SK-N-SH treated with all-trans-retinoic acid at 6 μM for 48 hours (cell line): ENCODE results near the gene ARID1B.

Source experiments
- ATAC-seq: fragments of 200-7000 bp; cut with Tn5 transposase; 3 replicates; pipeline ENCODE4 v1.9.1; 2020; ENCODE audit warnings: mild to moderate bottlenecking, moderate library complexity
- ARNTL ChIP-seq: fragments of 450-650 bp; formaldehyde crosslinking; IDR thresholded peaks from 2 replicates; pipeline ENCODE4 v1.5.0; 2020; ENCODE audit warnings: low read depth, mild to moderate bottlenecking, moderate library complexity, borderline replicate concordance
- BACH2 ChIP-seq: fragments of 250-450 bp; sonication (Bioruptor Pico); IDR thresholded peaks from 2 replicates; pipeline ENCODE4 v1.9.0; 2021; ENCODE audit warnings: mild to moderate bottlenecking, borderline replicate concordance
- CREB5 ChIP-seq: fragments of 250-450 bp; sonication (Bioruptor Pico); IDR thresholded peaks from 2 replicates; pipeline ENCODE4 v1.5.1; 2020; ENCODE audit warnings: low read depth, mild to moderate bottlenecking, moderate library complexity
- CSDC2 ChIP-seq: fragments of 250-450 bp; sonication (Bioruptor Pico); IDR thresholded peaks from 2 replicates; pipeline ENCODE4 v1.5.0; 2020; ENCODE audit warnings: mild to moderate bottlenecking, moderate library complexity
- CSRNP3 ChIP-seq: fragments of 250-450 bp; sonication (Bioruptor Pico); IDR thresholded peaks from 2 replicates; pipeline ENCODE4 v1.5.1; 2021; ENCODE audit warnings: mild to moderate bottlenecking, moderate library complexity
- ESRRG ChIP-seq: fragments of 250-450 bp; sonication (Bioruptor Pico); IDR thresholded peaks from 2 replicates; pipeline ENCODE4 v1.6.1; 2021; ENCODE audit warnings: mild to moderate bottlenecking
- GLIS3 ChIP-seq: fragments of 250-450 bp; sonication (Bioruptor Pico); IDR thresholded peaks from 2 replicates; pipeline ENCODE4 v1.5.0; 2020; ENCODE audit warnings: mild to moderate bottlenecking, moderate library complexity
- ISL1 ChIP-seq: fragments of 250-450 bp; sonication (Bioruptor Pico); IDR thresholded peaks from 2 replicates; pipeline ENCODE4 v2.1.2; 2022; ENCODE audit warnings: mild to moderate bottlenecking, moderate library complexity
- OSR1 ChIP-seq: fragments of 250-450 bp; sonication (Bioruptor Pico); IDR thresholded peaks from 2 replicates; pipeline ENCODE4 v1.8.0; 2022; ENCODE audit warnings: moderate library complexity, mild to moderate bottlenecking, inconsistent platforms
- POU6F1 ChIP-seq: fragments of 250-450 bp; sonication (Bioruptor Pico); IDR thresholded peaks from 2 replicates; pipeline ENCODE4 v1.8.0; 2021; ENCODE audit warnings: low read depth, mild to moderate bottlenecking, moderate library complexity, borderline replicate concordance
- PPARA ChIP-seq: fragments of 250-450 bp; sonication (Bioruptor Pico); IDR thresholded peaks from 2 replicates; pipeline ENCODE4 v1.5.0; 2020; ENCODE audit warnings: mild to moderate bottlenecking, borderline replicate concordance
- SNAI2 ChIP-seq: fragments of 250-450 bp; sonication (Bioruptor Pico); IDR thresholded peaks from 2 replicates; pipeline ENCODE4 v1.5.0; 2020; ENCODE audit warnings: mild to moderate bottlenecking, moderate library complexity
- TSHZ2 ChIP-seq: fragments of 250-450 bp; sonication (Bioruptor Pico); IDR thresholded peaks from 2 replicates; pipeline ENCODE4 v1.5.0; 2020; ENCODE audit warnings: mild to moderate bottlenecking, moderate library complexity
- ZC3H10 ChIP-seq: fragments of 250-450 bp; sonication (Bioruptor Pico); IDR thresholded peaks from 2 replicates; pipeline ENCODE4 v1.5.1; 2021; ENCODE audit warnings: mild to moderate bottlenecking, moderate library complexity
- ZFP30 ChIP-seq: fragments of 450-650 bp; formaldehyde crosslinking; IDR thresholded peaks from 2 replicates; pipeline ENCODE4 v1.5.0; 2022; ENCODE audit warnings: mild to moderate bottlenecking, moderate library complexity
- ZNF70 ChIP-seq: fragments of 450-650 bp; formaldehyde crosslinking; IDR thresholded peaks from 2 replicates; pipeline ENCODE4 v1.5.0; 2020; ENCODE audit warnings: mild to moderate bottlenecking, moderate library complexity
- ZNF8 ChIP-seq: fragments of 450-650 bp; formaldehyde crosslinking; IDR thresholded peaks from 2 replicates; pipeline ENCODE4 v1.5.0; 2020; ENCODE audit warnings: mild to moderate bottlenecking, moderate library complexity

ARID1B gene

GRCh38 chr6:156919814-156920369, 142.7 kb downstream of the ARID1B start:
- no peak for TF ChIP-seq ZC3H10 (CRISPR knock-in tag)
- no peak for TF ChIP-seq CSRNP3 (CRISPR knock-in tag)
- TF ChIP-seq GLIS3: no peak
- no peak for TF ChIP-seq ZFP30 (CRISPR knock-in tag)
- no peak for TF ChIP-seq BACH2 (CRISPR knock-in tag)
- no peak for TF ChIP-seq ISL1 (CRISPR knock-in tag)
- TF ChIP-seq ARNTL: no peak
- TF ChIP-seq ZNF8: no peak
- TF ChIP-seq OSR1 (CRISPR knock-in tag): no peak
- TF ChIP-seq CREB5: no peak
- TF ChIP-seq PPARA (CRISPR knock-in tag): no peak
- TF ChIP-seq, all 23 proteins: peak for 0
- no peak for ATAC-seq

- TF ChIP-seq ISL1 (CRISPR knock-in tag): no peak
- no peak for TF ChIP-seq CREB5
- no peak for TF ChIP-seq TSHZ2 (CRISPR knock-in tag)
- TF ChIP-seq CSRNP3 (CRISPR knock-in tag): no peak
- TF ChIP-seq ESRRG: no peak
- no peak for TF ChIP-seq SNAI2 (CRISPR knock-in tag)
- no peak for TF ChIP-seq ZNF70 (CRISPR knock-in tag)
- TF ChIP-seq ZFP30 (CRISPR knock-in tag): no peak
- no peak for TF ChIP-seq CSDC2
- no peak for TF ChIP-seq POU6F1 (CRISPR knock-in tag)
- ATAC-seq: no peak
Measured at GRCh38 chr6:156924246-156924645, 147.1 kb downstream of the ARID1B start.

- no peak for ATAC-seq
Measured at GRCh38 chr6:156925026-156925425, 147.8 kb downstream of the ARID1B start.

More at GRCh38 chr6:156925026-156925425, 147.8 kb downstream of the ARID1B start:
- TF ChIP-seq ARNTL: no peak
